Measurements from ENCODE around the gene USP5.
A peak's percentile ranks its signal among the peaks of the same experiment; 100 is the strongest.
"Not testable (repeated sequence)": the region's sequence is repeated elsewhere in the genome, so short reads cannot be mapped to it uniquely, and the experiment has no call there.

USP5 gene

GRCh38 chr12:6843118-6843902, 8.6 kb upstream of the USP5 start:
- no peak for DNase-seq

GRCh38 chr12:6845395-6845794, 6.6 kb upstream of the USP5 start:
- no peak for DNase-seq

DNA sequence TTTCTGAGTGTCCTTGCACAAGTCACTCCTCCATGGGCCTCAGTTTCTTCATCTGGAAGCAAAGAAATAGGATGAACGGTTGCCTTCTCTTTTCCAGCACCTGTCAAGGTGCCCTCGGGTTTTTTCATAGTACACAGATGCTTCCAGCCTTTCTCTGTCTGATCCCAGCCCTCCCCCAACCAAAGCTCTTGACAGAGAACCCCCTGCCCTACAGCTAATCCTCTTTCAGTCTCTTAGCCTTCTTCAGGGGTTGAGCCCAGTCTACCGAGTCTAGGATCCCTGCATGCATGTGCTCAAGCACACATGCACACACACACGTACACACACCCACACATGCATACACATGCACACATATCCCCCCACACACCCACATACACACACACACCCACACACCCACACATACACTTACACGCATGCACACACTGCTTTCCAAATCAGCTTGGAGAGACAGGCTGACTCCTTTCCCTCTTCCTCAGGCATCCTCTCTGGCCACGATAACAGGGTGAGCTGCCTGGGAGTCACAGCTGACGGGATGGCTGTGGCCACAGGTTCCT, 5.6 kb upstream of the USP5 start:
- no peak for DNase-seq

GRCh38 chr12:6847676-6848075, 4.3 kb upstream of the USP5 start:
- DNase-seq: no peak

DNA sequence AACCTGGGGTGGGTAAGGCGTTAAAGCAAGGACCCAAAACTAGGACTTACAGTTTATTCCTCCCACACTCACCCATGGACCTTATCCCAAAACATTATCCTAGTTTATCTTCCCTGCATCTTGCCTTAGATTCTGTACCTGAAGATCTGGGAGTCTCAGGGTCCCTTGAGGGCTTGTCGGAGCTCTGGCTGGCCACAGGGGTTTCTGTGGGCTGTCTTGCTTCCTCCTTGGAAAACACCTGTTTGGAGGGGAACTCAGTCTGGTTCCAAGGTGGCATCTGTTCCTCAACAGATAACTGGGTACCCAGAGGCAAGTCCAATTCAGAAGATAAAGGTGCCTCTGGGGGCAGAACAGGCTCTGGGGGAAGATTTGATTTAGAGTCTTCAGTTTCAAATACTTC, 2.5 kb upstream of the USP5 start:
- no peak for DNase-seq

DNA sequence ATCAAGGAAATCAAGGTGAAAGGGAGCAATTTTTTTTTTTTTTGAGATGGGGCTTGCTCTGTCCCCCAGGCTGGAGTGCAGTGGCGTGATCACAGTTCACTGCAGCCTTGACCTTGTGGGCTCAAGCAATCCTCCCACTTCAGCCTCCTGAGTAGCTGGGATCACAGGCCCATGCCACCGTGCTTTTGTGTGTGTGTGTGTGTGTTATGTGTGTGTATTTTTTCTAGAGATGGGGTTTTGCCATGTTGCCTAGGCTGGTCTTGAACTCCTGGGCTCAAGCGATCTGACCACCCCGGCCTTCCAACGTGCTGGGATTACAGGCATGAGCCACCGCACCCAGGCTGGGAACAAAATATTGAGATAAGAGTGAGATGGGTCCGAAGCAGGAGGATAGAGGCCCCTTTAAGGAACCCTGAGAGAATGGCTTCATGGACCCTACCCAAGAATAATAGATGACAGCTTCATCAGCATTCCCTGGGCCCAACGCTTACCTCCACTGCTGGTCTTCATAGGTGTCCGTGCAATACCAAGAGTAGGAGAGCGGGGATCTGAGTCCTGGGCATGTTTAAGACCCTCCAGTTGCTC, 1.9 kb upstream of the USP5 start:
- no peak for DNase-seq

- no peak for DNase-seq
Measured at GRCh38 chr12:6850796-6851152, 1.2 kb upstream of the USP5 start.

DNA sequence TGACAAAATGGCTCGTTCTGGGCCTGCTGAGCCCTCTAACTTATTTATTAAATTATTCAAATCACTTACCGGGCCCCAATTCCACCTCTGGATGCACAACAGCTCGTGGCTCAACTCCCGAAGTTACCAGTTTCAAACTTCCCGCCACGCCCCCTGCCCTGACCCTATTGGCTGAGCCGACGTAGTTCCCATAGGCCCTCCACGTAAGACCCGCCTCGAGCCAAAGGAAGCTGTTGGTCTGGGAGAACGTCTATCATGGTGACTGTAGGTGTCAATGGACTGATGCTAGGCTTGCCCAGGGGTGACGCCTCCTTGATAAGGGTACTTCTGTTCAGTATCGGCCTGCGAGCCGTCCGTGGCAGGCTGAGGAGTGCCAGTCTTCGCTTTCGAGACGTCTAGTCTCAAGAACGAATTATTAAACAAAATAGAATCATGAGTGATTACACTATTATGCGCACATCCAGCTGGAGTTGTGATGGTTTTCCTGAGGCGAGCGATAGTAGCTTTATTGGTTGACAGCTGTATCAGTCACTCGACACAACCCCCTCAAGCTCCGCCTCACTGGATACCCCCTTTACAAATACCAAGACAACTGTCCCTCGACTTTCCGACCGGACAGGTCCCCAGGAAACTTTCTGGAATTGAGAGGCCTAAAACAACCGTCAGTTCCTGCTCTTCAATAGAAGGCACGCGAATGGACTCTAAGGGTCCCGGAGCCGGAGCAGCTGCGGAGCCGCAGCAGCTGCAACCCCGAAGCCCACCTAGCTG, 613 bp upstream of the USP5 start, which contains the start of gene CDCA3:
Gene CDCA3 (minus strand): TSS at position 134 of the 768 bp plus-strand sequence. CDS start 334 bp downstream, outside the sequence.
- DNase-seq: peak; percentile 97 to 99

DNA sequence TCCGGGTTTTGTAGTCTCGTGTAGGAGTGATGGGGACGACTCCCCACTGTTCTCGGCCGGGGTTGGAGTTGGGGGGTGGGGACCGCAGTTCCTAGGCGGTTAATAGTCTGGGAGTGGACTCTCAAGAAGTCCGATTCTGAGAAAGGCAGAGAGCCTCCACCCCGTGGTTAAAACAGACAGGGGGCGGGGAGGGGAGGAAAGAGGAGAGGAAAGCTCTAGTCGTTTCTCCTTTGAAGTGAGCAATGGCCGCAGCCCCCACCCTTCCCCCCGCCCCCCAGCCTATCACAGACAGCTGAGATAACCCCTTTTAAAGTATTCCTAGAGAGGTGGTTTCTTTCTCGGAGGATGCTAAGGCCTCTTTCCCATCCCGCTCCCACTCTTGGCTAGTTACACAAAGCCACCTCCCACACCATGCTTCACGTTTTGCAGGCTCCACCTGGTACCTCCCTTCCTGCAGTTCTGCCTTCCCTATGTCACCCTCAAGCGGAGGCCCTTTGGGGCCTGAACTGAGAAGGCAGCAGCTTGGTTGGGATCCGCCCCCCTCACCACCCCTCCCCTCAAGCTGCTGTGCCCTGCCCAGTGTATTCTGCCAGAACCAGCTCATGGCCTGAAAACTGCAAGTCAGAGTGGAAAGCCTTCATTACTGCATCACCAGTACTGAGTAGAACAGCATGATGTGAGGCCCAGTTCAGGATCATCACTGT, 853 bp downstream of the USP5 start:
- peak; percentile 54 to 68 for DNase-seq

DNA sequence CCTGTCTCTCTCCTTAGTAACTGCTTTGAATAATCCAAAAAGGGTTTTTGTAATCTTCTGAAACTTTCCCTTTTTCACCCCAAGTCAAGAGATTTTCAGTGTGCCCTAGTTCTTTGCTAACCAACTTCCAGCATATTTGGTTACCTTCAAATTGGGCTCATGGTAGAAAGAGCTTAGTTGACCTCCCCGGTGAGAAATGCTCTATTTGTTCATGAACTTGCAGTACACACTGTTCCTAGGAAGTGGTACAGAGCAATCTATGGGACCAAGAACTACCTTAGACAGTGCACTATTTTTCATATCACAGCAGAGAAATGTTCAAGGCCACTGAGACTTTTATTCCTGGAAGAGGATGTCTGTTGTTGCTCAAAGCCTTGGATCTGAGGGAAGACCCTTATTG, 1.7 kb downstream of the USP5 start:
- no peak for DNase-seq

DNA sequence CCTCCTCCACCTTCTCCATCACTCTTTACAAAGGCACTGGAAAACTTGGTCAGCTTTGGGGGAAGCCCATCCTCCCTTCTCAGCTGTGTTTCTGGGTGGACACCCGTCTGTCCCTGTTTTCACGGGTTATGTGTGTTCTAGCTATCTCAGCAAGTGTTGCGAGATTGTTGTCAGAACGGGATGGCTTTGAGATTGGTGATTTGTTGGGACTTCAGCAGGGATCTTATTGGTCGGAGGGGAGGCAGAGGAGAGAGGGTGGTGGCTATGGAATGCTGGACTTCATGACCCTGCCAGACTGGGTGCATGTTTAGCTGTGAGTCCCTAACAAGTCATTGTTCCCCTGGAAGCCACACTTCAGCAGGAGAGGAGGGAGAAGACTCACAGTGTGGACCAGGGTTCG, 2.1 kb downstream of the USP5 start:
- no peak for DNase-seq

GRCh38 chr12:6855322-6855721, 3.4 kb downstream of the USP5 start:
- no peak for DNase-seq

DNA sequence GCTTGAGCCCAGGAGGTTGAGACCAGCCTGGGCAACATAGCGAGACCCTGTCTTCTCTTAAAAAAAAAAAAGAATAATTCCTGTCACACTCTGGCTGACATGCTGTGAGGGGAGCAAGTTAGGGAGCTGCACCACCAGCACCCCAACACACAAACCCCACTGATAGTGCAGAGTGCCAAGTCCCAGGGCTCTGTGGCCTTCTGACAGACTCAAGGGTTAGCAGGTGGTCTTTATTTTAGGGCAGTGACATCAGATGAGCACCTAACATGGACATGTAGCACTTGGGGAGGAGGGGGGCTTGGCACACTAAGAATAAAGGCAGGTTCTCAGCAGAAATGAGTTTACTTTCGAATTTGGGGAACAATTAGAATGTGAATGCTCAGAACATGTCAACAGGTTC, 6.8 kb downstream of the USP5 start:
- DNase-seq: no peak

GRCh38 chr12:6860116-6860515, 8.2 kb downstream of the USP5 start:
- DNase-seq: no peak

DNA sequence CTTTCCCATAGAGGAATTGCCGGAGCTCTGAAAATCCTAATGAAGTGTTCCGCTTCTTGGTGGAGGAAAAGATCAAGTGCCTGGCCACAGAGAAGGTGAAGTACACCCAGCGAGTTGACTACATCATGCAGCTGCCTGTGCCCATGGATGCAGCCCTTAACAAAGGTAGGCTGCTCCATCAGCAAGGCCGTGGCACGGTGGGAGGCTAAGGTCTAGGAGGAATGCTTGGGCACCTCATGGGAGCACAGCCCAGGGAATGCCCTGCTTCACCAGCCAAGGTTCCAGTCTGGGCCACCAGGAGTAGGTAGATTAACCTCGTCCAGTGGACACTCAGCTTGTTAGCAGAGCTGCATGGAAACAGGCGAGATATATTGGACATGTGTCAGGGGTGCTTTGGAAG, 9.0 kb downstream of the USP5 start:
- DNase-seq: no peak

GRCh38 chr12:6861391-6861790, 9.4 kb downstream of the USP5 start:
- DNase-seq: no peak

GRCh38 chr12:6863033-6863432, 11.1 kb downstream of the USP5 start:
- no peak for DNase-seq

DNA sequence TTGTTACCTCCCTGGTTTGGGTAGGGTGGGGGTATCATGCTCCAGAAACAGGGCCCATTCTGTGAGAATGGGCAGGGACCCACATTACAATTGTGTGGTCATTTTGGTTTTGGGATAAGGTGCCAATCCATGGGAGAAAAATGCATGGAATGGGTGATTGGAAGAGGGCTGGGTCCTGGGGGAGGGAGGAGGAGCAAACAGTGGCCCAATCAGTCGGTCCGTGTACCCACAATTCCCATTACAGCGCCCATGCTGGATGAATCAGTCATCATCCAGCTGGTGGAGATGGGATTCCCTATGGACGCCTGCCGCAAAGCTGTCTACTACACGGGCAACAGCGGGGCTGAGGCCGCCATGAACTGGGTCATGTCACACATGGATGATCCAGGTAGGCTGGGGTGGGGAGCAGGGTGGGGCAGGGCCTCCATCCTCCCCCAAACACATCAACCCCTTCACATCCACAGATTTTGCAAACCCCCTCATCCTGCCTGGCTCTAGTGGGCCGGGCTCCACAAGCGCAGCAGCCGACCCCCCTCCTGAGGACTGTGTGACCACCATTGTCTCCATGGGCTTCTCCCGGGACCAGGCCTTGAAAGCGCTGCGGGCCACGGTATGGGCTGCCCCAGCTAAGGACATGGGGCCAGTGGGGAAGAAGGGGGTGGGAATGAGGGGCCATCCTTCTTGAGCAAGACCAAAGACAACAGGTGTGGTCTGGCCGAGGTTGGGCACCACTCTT, 11.8 kb downstream of the USP5 start:
- DNase-seq: no peak

DNA sequence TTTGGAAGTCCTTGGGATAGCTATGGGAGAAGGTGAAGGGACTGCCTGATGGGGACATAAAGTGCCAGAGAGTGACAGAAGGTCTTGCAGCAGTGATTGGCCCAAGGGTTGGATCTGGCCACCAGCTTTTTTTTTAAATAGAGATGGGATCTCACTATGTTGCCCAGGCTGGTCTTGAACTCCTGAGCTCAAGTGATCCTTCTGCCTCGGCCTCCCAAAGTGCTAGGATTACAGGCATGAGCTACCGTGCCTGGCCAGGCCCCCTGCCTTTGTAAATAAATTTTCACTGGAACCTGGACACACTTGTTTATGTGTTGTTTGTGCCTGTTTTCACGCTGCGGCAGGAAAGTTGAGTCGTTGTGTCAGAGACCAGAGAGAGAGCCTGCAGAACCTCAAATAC, 13.4 kb downstream of the USP5 start:
- DNase-seq: not testable (repeated sequence)

DNA sequence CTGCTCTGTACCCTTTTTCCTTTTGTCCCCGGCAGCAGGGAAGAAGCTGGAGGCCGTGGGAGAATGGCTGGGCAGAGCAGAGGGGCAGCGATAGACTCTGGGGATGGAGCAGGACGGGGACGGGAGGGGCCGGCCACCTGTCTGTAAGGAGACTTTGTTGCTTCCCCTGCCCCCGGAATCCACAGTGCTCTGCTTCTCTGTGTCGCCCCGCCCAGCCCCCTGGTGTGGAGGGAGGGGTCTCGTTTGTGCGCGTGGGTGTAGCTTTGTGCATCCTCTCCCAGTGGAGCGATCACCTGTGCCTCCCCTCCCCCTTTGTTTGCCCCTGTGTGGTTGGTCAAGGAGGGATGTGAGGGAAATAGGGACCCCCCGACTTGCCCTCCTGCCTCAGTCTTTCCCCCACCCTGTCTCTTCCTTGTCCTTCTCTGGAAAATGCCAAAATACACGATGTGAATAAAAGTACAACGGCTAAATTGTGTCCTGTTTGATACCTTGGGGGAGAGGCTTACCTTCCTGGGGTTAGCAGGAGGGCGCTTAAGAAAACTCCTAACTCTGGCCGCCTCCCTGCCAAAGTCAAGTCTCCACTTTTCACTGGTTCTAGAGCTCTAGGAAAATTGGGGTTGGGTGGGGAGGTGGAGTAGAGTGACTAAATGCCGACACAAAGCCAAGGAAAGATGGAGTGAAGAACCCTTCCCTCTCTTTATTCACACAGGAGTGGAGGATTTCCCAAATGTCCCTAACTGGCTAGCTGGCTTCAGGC, 14.4 kb downstream of the USP5 start:
- DNase-seq: no peak

GRCh38 chr12:6866920-6867412, 15.0 kb downstream of the USP5 start:
- peak in 1 of 2 experiments; percentile 81 for DNase-seq

Data from NCI-H446 (cell line).